Measurements from ENCODE around the gene GULP1. TPM values are rescaled to one million over a fixed set of nuclear protein-coding genes. Genes with fewer than 3 reads are reported as not detected.

The GULP1 gene
- total and polyA plus RNA-seq, 2 of the 4 experiments (the other 2 are of a cell fraction): 24.4 to 40.1 TPM

- H2BK5ac ChIP-seq (ENCODE audit: low read depth, low read length, poor library complexity, severe bottlenecking): peak overlapping the region; percentile 43
- in situ Hi-C loops (cut with MboI; ENCODE audit: low sequenced_read_pairs) (loop anchor here (25.0 kb wide), 1 partner anchor 1094 kb away; no protein-coding TSS in a partner anchor), intact Hi-C loops (cut with micrococcal nuclease) (no loop called here), dilution Hi-C loops (cut with HindIII; ENCODE audit: low sequenced_read_pairs, unreplicated experiment) (no loop called here)
- H3K9me1 ChIP-seq (ENCODE audit: insufficient read depth, low read length): no peaks in the 10 kb centered on the region
- no CpG with 5 or more reads among the region's 4 CpGs for WGBS, 2 experiments (ENCODE audit: extremely low coverage in 2 of 2, insufficient read length in 1 of 2)
- H3K4me1 ChIP-seq (ENCODE audit: control insufficient read depth, insufficient read depth, low read length): peaks cover 9% of the 10 kb centered on the region
- 0 out of 2 replicates have a peak overlapping the region, but pooled peaks have one; percentile 56 for H2BK120ac ChIP-seq (ENCODE audit: low read depth, low read length)
- H3K79me1 ChIP-seq (ENCODE audit: low read depth in 1 of 2, low read length in 2 of 2): peaks cover 17 to 44% of the 10 kb centered on the region in 2 experiments
- peaks cover 5% of the 10 kb centered on the region; the same call in 1 of the 2 replicates for H3K9me3 ChIP-seq (ENCODE audit: control insufficient read depth, insufficient read depth, low read length)
- H2AFZ ChIP-seq (replicated peaks; ENCODE audit: low read length, poor library complexity): no peak overlapping the region
- POLR2A ChIA-PET (ENCODE audit: unreplicated experiment): no interaction called here
- no peak overlapping the region; the same call in 1 of the 2 replicates for H3K18ac ChIP-seq (ENCODE audit: low read depth, low read length)
- H3K14ac ChIP-seq (replicated peaks; ENCODE audit: low read depth, low read length): peak overlapping the region; percentile 81
- peak overlapping the region; percentile 37 for H2AK5ac ChIP-seq (ENCODE audit: low read depth, low read length)
- no TSS peak for BruUV-seq (replicated peaks)
- H2BK20ac ChIP-seq (ENCODE audit: low read depth, low read length): peak overlapping the region; percentile 61
- DNase-seq: no peak
- H3K4ac ChIP-seq (ENCODE audit: low read depth, low read length): peak overlapping the region; percentile 81
- peak overlapping the region; percentile 49; the same call in 1 of the 2 replicates for H4K5ac ChIP-seq (ENCODE audit: low read depth, low read length)
- peak overlapping the region; percentile 76; the same call in 1 of the 2 replicates for H3K23ac ChIP-seq (ENCODE audit: low read depth, low read length)
- H4K20me1 ChIP-seq (ENCODE audit: insufficient read depth, low read length): no peaks in the 10 kb centered on the region
- H2AK9ac ChIP-seq (replicated peaks; ENCODE audit: low read depth, low read length, poor library complexity): no peak overlapping the region
- no peak overlapping the region for H3K4me3 ChIP-seq (ENCODE audit: insufficient read depth, low read depth, low read length)
- peak overlapping the region in 1 of 2 experiments; percentile 23; a peak in 1 of 4 replicates for H4K8ac ChIP-seq (ENCODE audit: low read depth in 2 of 2, low read length in 2 of 2)
- H3K27me3 ChIP-seq (ENCODE audit: control insufficient read depth, insufficient read depth, low read length): no peaks in the 10 kb centered on the region
- no peak overlapping the region for H3K56ac ChIP-seq (ENCODE audit: extremely low read depth, insufficient read depth, low read length)
- CTCF ChIA-PET: no interaction called here
- H3K9ac ChIP-seq (ENCODE audit: low read depth, low read length): no peak overlapping the region
- no peak overlapping the region for H3K27ac ChIP-seq (ENCODE audit: insufficient read depth, low read length)
- ATAC-seq (ENCODE audit: low read depth): no peak; the same call in 1 of the 2 replicates
- H3K4me2 ChIP-seq (ENCODE audit: low read depth, low read length): no peak overlapping the region
- H2BK15ac ChIP-seq (ENCODE audit: low read depth, low read length): peak overlapping the region; percentile 61; the same call in 1 of the 3 replicates
- no peaks in the 10 kb centered on the region for H3K36me3 ChIP-seq (ENCODE audit: control insufficient read depth, insufficient read depth, low read length)
- peak overlapping the region; percentile 53; the same call in 1 of the 2 replicates for H4K91ac ChIP-seq (ENCODE audit: insufficient read depth, low read depth, low read length)
- TF ChIP-seq CHD1 (IDR thresholded peaks at IDR 0.05; ENCODE audit: low read depth, low read length): no peak
- TF ChIP-seq SMC3 (IDR thresholded peaks at IDR 0.05; ENCODE audit: low read depth, low read length): no peak
- TF ChIP-seq RCOR1 (IDR thresholded peaks at IDR 0.05; ENCODE audit: insufficient replicate concordance, low read length): no peak
- no peak for TF ChIP-seq USF2 (IDR thresholded peaks at IDR 0.05; ENCODE audit: low read depth, low read length)
- no peak for TF ChIP-seq MAFK (IDR thresholded peaks at IDR 0.05; ENCODE audit: low read depth, low read length)
- no peak for TF ChIP-seq CTCF (conservative IDR thresholded peaks at IDR 0.05; ENCODE audit: low read depth, low read length)
- no peak for TF ChIP-seq RAD21 (IDR thresholded peaks at IDR 0.05; ENCODE audit: low read length)
- TF ChIP-seq RFX5 (IDR thresholded peaks at IDR 0.05; ENCODE audit: low read depth, low read length): no peak
- no peak for TF ChIP-seq FOS (IDR thresholded peaks at IDR 0.05; ENCODE audit: low read depth, low read length)
- no peak for TF ChIP-seq MAZ (IDR thresholded peaks at IDR 0.05; ENCODE audit: borderline replicate concordance, low read depth, low read length)
- no peak for TF ChIP-seq NFE2L2 (IDR thresholded peaks at IDR 0.05; ENCODE audit: low read depth, low read length)
- no peak for TF ChIP-seq ELK1 (IDR thresholded peaks at IDR 0.05; ENCODE audit: borderline replicate concordance, low read depth, low read length)
- no peak for TF ChIP-seq POLR2A (IDR thresholded peaks at IDR 0.05; ENCODE audit: low read depth, low read length)
- no peak for TF ChIP-seq MXI1 (IDR thresholded peaks at IDR 0.05; ENCODE audit: borderline replicate concordance, low read depth, low read length)
- TF ChIP-seq BHLHE40 (IDR thresholded peaks at IDR 0.05; ENCODE audit: low read depth, low read length): no peak
These were observed 26.6 kb downstream of the GULP1 start for GRCh38 chr2:188318161-188318749.
